Stomach (tissue), 4 donors: ENCODE measurements around the gene VPS8.

ENCODE experiments used
- POLR2A ChIP-seq, 4 donors: fragments of 450-650 bp; IDR thresholded peaks; one replicate each; pipeline ENCODE4 v1.6.1; 2016; ENCODE audit warnings: antibody characterized with exemption in 4 of 4, control low read depth in 2 of 4, mild to moderate bottlenecking in 1 of 4, moderate library complexity in 1 of 4
- TF ChIP-seq, protein P1 (sequence below), 7 experiments: fragments of 450-650 bp in 4 of 7; fragments of 200-600 bp in 3 of 7; sonication (generic) in 3 of 7; IDR thresholded peaks; one replicate each; pipeline ENCODE4 v1.5.1; 2016 to 2019; ENCODE audit warnings: antibody characterized with exemption in 7 of 7, control low read depth in 2 of 7, mild to moderate bottlenecking in 1 of 7

DNA sequence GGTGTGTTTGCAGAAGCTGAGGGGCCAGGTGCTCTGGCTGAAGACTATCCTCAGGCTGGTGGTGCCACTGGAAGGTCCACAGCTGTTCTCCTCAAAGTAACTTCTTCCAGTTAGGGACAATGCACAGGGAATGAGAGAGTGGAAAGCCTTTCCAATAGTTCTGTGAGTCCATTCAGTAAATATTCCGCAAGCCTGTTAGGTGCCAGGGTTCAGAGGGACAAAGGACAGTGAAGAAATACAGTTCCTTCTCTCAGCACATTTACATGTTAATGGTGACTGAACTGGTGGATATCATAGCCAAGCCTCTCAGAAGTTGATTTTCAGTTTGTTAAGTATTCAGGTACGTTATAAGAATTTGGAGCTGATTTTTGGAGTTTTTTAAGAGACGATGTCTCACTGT, 218.4 kb downstream of the VPS8 start:
- TF ChIP-seq, protein P1, sequence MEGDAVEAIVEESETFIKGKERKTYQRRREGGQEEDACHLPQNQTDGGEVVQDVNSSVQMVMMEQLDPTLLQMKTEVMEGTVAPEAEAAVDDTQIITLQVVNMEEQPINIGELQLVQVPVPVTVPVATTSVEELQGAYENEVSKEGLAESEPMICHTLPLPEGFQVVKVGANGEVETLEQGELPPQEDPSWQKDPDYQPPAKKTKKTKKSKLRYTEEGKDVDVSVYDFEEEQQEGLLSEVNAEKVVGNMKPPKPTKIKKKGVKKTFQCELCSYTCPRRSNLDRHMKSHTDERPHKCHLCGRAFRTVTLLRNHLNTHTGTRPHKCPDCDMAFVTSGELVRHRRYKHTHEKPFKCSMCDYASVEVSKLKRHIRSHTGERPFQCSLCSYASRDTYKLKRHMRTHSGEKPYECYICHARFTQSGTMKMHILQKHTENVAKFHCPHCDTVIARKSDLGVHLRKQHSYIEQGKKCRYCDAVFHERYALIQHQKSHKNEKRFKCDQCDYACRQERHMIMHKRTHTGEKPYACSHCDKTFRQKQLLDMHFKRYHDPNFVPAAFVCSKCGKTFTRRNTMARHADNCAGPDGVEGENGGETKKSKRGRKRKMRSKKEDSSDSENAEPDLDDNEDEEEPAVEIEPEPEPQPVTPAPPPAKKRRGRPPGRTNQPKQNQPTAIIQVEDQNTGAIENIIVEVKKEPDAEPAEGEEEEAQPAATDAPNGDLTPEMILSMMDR (IDR thresholded peaks at IDR 0.05), result no peak
- no peak for TF ChIP-seq POLR2A (IDR thresholded peaks at IDR 0.05)
